GM12878 (cell line): ENCODE data around the gene BCL10. TPM values are rescaled to one million over a fixed set of nuclear protein-coding genes. Genes with fewer than 3 reads are reported as not detected.

Experiments used
- ATAC-seq: fragments of 200-7000 bp; cut with Tn5 transposase; 3 replicates; pipeline ENCODE4 v1.9.1; 2020; ENCODE audit warnings: mild to moderate bottlenecking, moderate library complexity
- BruUV-seq: library from RNA; stranded (reverse); fragments of 400-500 nt; replicated peaks from 2 replicates; lab custom pipeline; 2021; lab: Mats Ljungman, UMichigan
- CTCF ChIA-PET: fragments of 300-600 bp; sonication (Branson Sonifier 250); formaldehyde crosslinking; extraction: SDS; loops from one replicate; lab custom pipeline; 2021; ENCODE audit warnings: inconsistent platforms; lab: Yijun Ruan, JAX
- POLR2A ChIA-PET: fragments of 350-600 bp; formaldehyde crosslinking; extraction: SDS; loops from one replicate; lab custom pipeline; 2021; ENCODE audit warnings: inconsistent platforms; lab: Charles Lee
- RAD21 ChIA-PET: fragments of 300-600 bp; sonication (Branson Sonifier 250); formaldehyde crosslinking; loops from one replicate; lab custom pipeline; 2023; ENCODE audit warnings: antibody characterized with exemption; ENCODE audit not compliant: unreplicated experiment; lab: Charles Lee
- SMC1A ChIA-PET: fragments of 300-600 bp; sonication (Branson Sonifier 250); formaldehyde crosslinking; loops from one replicate; lab custom pipeline; 2023; ENCODE audit not compliant: unreplicated experiment, uncharacterized antibody; lab: Charles Lee
- DNase-seq: peaks from one replicate; pipeline ENCODE4 v3.0.0-alpha.2; 2011; ENCODE audit warnings: low read depth, low spot score
- FAIRE-seq: peaks from 3 replicates; lab custom pipeline; 2011; peaks lifted over from hg19 to GRCh38; lab: Jason Lieb, UNC
- H2AFZ ChIP-seq: 2 replicates; pipeline ENCODE4 v1.6.0; 2011; ENCODE audit warnings: low read depth, low read length, control low read depth; ENCODE audit not compliant: control insufficient read depth
- H3K27ac ChIP-seq: 2 replicates; pipeline ENCODE4 v1.5.1; 2011; ENCODE audit warnings: control low read depth; ENCODE audit not compliant: control insufficient read depth, insufficient read depth
- H3K27me3 ChIP-seq, 2 experiments: replicated peaks in 1 of 2; 2 replicates each; pipeline versions ENCODE4 v1.6.0 to v1.6.1; 2011; ENCODE audit warnings: low read length in 1 of 2; ENCODE audit not compliant: control insufficient read depth in 2 of 2, insufficient read depth in 2 of 2
- H3K36me3 ChIP-seq, 2 experiments: 2 replicates each; pipeline ENCODE4 v1.5.1; 2011; ENCODE audit warnings: low read length in 1 of 2; ENCODE audit not compliant: control insufficient read depth in 2 of 2, insufficient read depth in 2 of 2
- H3K4me1 ChIP-seq: 2 replicates; pipeline ENCODE4 v1.6.1; 2011; ENCODE audit warnings: mild to moderate bottlenecking, low read length, moderate library complexity, mixed read lengths; ENCODE audit not compliant: control insufficient read depth, insufficient read depth
- H3K4me2 ChIP-seq: 2 replicates; pipeline ENCODE4 v1.6.0; 2011; ENCODE audit warnings: control low read depth; ENCODE audit not compliant: control insufficient read depth, insufficient read depth
- H3K4me3 ChIP-seq: fragments of 200-600 bp; sonication (generic); 2 replicates; pipeline ENCODE4 v1.5.1; 2016
- H3K79me2 ChIP-seq: 2 replicates; pipeline ENCODE4 v1.6.0; 2011; ENCODE audit warnings: low read length; ENCODE audit not compliant: control insufficient read depth, insufficient read depth
- H3K9ac ChIP-seq: 2 replicates; pipeline ENCODE4 v1.8.0; 2011; ENCODE audit warnings: low read length, control low read depth, mixed read lengths; ENCODE audit not compliant: control insufficient read depth, insufficient read depth
- H3K9me3 ChIP-seq: replicated peaks from 3 replicates; pipeline ENCODE4 v1.5.1; 2011; ENCODE audit warnings: mild to moderate bottlenecking, low read length; ENCODE audit not compliant: control insufficient read depth, insufficient read depth
- H4K20me1 ChIP-seq: 2 replicates; pipeline ENCODE4 v1.6.0; 2011; ENCODE audit not compliant: control insufficient read depth, insufficient read depth
- ATF3 ChIP-seq: IDR thresholded peaks from 2 replicates; pipeline ENCODE4 v1.6.1; 2011; ENCODE audit warnings: low read depth, mild to moderate bottlenecking, low read length, moderate library complexity, borderline replicate concordance; ENCODE audit errors: extremely low read depth
- ELK1 ChIP-seq: IDR thresholded peaks from 2 replicates; pipeline ENCODE4 v1.6.1; 2012; ENCODE audit warnings: low read depth, low read length, improper control_type of control experiment
- IRF4 ChIP-seq: IDR thresholded peaks from 2 replicates; pipeline ENCODE4 v1.6.1; 2011; ENCODE audit warnings: low read depth, low read length
- KLF5 ChIP-seq: fragments of 450-650 bp; IDR thresholded peaks from 2 replicates; pipeline ENCODE4 v1.6.1; 2014; ENCODE audit warnings: mild to moderate bottlenecking; ENCODE audit not compliant: partially characterized antibody
- NFIC ChIP-seq: IDR thresholded peaks from 2 replicates; pipeline ENCODE4 v1.6.1; 2012; ENCODE audit warnings: low read depth, mild to moderate bottlenecking, inconsistent platforms, low read length, moderate library complexity
- PAX8 ChIP-seq: fragments of 450-650 bp; IDR thresholded peaks from 2 replicates; pipeline ENCODE4 v1.6.1; 2017; ENCODE audit warnings: mild to moderate bottlenecking, moderate library complexity
- RAD21 ChIP-seq: IDR thresholded peaks from 2 replicates; pipeline ENCODE4 v1.6.1; 2011; ENCODE audit warnings: mild to moderate bottlenecking, low read depth, low read length, moderate library complexity; ENCODE audit not compliant: insufficient read depth
- STAT3 ChIP-seq: IDR thresholded peaks from 2 replicates; pipeline ENCODE4 v1.6.1; 2011; ENCODE audit warnings: low read depth, low read length, improper control_type of control experiment
- ZNF687 ChIP-seq: fragments of 450-650 bp; IDR thresholded peaks from 2 replicates; pipeline ENCODE4 v1.6.1; 2017; ENCODE audit warnings: mild to moderate bottlenecking, moderate library complexity
- ZZZ3 ChIP-seq: IDR thresholded peaks from 2 replicates; pipeline ENCODE4 v1.6.1; 2011; ENCODE audit warnings: low read depth; ENCODE audit not compliant: control insufficient read depth, insufficient read length
- WGBS: methylation state at CpG from one replicate; pipeline ENCODE4 v1.1.6; 2016; ENCODE audit warnings: low lambda C conversion rate; ENCODE audit not compliant: insufficient replicate concordance, insufficient coverage; ENCODE audit errors: missing lambda C conversion rate; 5-methylcytosine and 5-hydroxymethylcytosine counted together
- in situ Hi-C: fragments of 300-500 bp; cut with MboI; formaldehyde crosslinking; loops from 9 replicates; pipeline ENCODE4 v1.14.3; 2018; ENCODE audit warnings: mixed read lengths
- intact Hi-C: fragments of 100-400 bp; cut with micrococcal nuclease; formaldehyde crosslinking; loops from one replicate; pipeline ENCODE4 v1.14.2; 2022; ENCODE audit not compliant: unreplicated experiment
- polyA plus RNA-seq, 11 experiments: library from polyadenylated mRNA; depleted of rRNA in 4 of 11; unstranded in 6 of 11; stranded (reverse) in 5 of 11; fragments of >200 nt; fragmentation: Nextera tagmentation in 4 of 11; fragmentation: Illumina TruSeq in 1 of 11; extraction: Ambion mirVana in 4 of 11; extraction: Trizol in 1 of 11; gene quantifications; 1 replicate in 1 of 11; 2 replicates in 10 of 11; pipeline versions ENCODE4 v1.2.1 to v1.2.3, GENCODE V29; 2011 to 2016; ENCODE audit warnings: inconsistent platforms in 2 of 11, missing spikeins in 2 of 11, low read depth in 1 of 11
- total RNA-seq, 4 experiments: library from RNA; depleted of rRNA in 3 of 4; stranded (reverse); fragments of >200 nt in 3 of 4; fragmentation: Illumina TruSeq in 1 of 4; extraction: Trizol in 1 of 4; gene quantifications; 2 replicates each; pipeline versions ENCODE4 v1.2.1 to v1.2.3, GENCODE V29; 2013 to 2021
- TF ChIP-seq, protein P1 (sequence below): IDR thresholded peaks from 2 replicates; pipeline ENCODE4 v1.6.1; 2011; ENCODE audit warnings: borderline replicate concordance, low read depth, mild to moderate bottlenecking, moderate library complexity, low read length; ENCODE audit not compliant: insufficient read depth, poor library complexity, severe bottlenecking

The BCL10 gene
- total and polyA plus RNA-seq, 10 of the 15 experiments (the other 5 are each of a cell fraction or from before 2014, with no cell fraction given): 10.6 to 35.2 (median 19.5) TPM

GRCh38 chr1:85306236-85306635, 29.8 kb upstream of the BCL10 start (continued):
- TF ChIP-seq ATF3 (no peak), ZZZ3 (no peak), RAD21 (no peak), KLF5 (no peak)
- TF ChIP-seq, all 136 proteins: peak for 0

DNA sequence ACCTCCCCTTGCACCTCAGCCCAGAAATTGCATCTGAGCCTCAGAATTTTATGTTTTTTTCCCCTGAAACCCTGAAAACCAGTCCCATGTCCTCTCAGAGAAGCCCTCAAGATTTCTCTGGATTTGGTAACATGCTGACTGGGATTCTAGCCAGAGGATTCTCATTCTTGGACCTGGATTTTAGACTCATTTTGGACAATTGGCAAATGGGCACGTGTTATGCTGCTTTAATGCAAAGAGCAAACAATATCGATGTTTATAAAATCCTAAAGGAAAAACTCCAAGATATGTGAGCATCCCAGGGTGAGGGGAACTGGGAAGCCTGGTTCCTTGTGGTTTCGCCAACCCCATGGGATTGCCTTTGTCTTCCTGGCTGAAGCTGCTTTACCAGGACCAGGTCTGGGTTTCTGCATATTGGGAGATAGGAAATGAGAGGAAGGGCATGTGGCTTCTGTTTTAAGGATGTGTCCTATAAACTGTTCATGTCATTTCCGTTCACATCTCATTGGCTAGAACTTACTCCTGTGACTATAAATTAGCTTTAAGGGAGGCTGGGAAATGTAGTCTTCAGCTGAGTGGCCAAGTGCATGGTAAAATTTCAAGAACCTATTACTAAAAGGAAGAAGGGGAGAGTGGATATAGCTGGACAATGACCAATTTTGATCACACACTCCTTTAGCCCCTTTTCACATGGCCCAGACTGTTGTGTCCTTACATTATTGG, 27.2 kb upstream of the BCL10 start:
- H3K9ac ChIP-seq: no peak overlapping the region
- DNase-seq (no peak), ATAC-seq (peak; percentile 51; the same call in 2 of the 3 replicates), FAIRE-seq (no peak)
- ChIA-PET RAD21 (no interaction called here), POLR2A (no interaction called here), CTCF (no interaction called here), SMC1A (interaction anchor here (0.6 kb wide), 1 partner anchor 32 kb away, joined by 3 read pairs; no protein-coding TSS in a partner anchor)
- H3K27me3 ChIP-seq: no peaks in the 10 kb centered on the region; a peak in 3 of 4 replicates
- no peaks in the 10 kb centered on the region for H3K9me3 ChIP-seq
- no peak overlapping the region for H3K4me2 ChIP-seq
- in situ Hi-C loops (loop anchor here (10.0 to 25.0 kb wide), 2 partner anchors 391 to 709 kb away; no protein-coding TSS in a partner anchor), intact Hi-C loops (loop anchor here (10.0 kb wide), 1 partner anchor 391 kb away; no protein-coding TSS in a partner anchor)
- 72% methylated on average over 4 of the region's 4 CpGs for WGBS
- BruUV-seq: no TSS peak
- H3K27ac ChIP-seq: no peak overlapping the region
- H4K20me1 ChIP-seq: no peaks in the 10 kb centered on the region
- H3K36me3 ChIP-seq: no peaks in the 10 kb centered on the region
- peaks cover 6% of the 10 kb centered on the region for H3K4me1 ChIP-seq
- no peak overlapping the region for H2AFZ ChIP-seq
- no peak overlapping the region for H3K4me3 ChIP-seq
- no peaks in the 10 kb centered on the region for H3K79me2 ChIP-seq
- TF ChIP-seq STAT3 (no peak), PAX8 (no peak), ZNF687 (no peak), NFIC (no peak), IRF4 (no peak), ELK1 (no peak)
- TF ChIP-seq, protein P1, sequence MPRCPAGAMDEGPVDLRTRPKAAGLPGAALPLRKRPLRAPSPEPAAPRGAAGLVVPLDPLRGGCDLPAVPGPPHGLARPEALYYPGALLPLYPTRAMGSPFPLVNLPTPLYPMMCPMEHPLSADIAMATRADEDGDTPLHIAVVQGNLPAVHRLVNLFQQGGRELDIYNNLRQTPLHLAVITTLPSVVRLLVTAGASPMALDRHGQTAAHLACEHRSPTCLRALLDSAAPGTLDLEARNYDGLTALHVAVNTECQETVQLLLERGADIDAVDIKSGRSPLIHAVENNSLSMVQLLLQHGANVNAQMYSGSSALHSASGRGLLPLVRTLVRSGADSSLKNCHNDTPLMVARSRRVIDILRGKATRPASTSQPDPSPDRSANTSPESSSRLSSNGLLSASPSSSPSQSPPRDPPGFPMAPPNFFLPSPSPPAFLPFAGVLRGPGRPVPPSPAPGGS: no peak
